CD8-positive, alpha-beta memory T cell (primary cell): ENCODE data around the gene STK10. TPM values are rescaled to one million over a fixed set of nuclear protein-coding genes. Genes with fewer than 3 reads are reported as not detected.

Source experiments
- CTCF ChIA-PET: fragments of 350-600 bp; sonication (Branson Sonifier 250); formaldehyde crosslinking; loops from one replicate; lab custom pipeline; 2021; ENCODE audit warnings: antibody characterized with exemption; lab: Charles Lee
- POLR2A ChIA-PET: fragments of 350-600 bp; sonication (Branson Sonifier 250); formaldehyde crosslinking; loops from one replicate; lab custom pipeline; 2021; ENCODE audit warnings: antibody characterized with exemption; lab: Charles Lee
- DNase-seq, 5 donors: peaks; one replicate each; pipeline versions ENCODE4 v3.0.0 to v3.0.0-alpha.2; 2020 to 2022; ENCODE audit warnings: mixed read lengths in 1 of 5
- H3K27ac ChIP-seq: one replicate; pipeline ENCODE4 v1.7.0; 2013; ENCODE audit warnings: low read depth, mild to moderate bottlenecking, low read length, moderate library complexity
- H3K27me3 ChIP-seq: 2 replicates; pipeline ENCODE4 v1.7.0; 2013; ENCODE audit warnings: low read length, mild to moderate bottlenecking; ENCODE audit not compliant: insufficient read depth, poor library complexity, severe bottlenecking
- H3K36me3 ChIP-seq: 2 replicates; pipeline ENCODE4 v1.7.0; 2013; ENCODE audit warnings: mild to moderate bottlenecking, low read length, moderate library complexity; ENCODE audit not compliant: insufficient read depth
- H3K4me1 ChIP-seq: 2 replicates; pipeline ENCODE4 v1.7.0; 2013; ENCODE audit warnings: mild to moderate bottlenecking, low read length, moderate library complexity; ENCODE audit not compliant: insufficient read depth
- H3K4me3 ChIP-seq: 2 replicates; pipeline ENCODE4 v1.7.0; 2013; ENCODE audit warnings: mild to moderate bottlenecking, low read length
- H3K9me3 ChIP-seq: 2 replicates; pipeline ENCODE4 v1.7.0; 2013; ENCODE audit warnings: mild to moderate bottlenecking, low read length
- H3K27ac Mint-ChIP-seq, 8 donors: one replicate each; pipeline ENCODE4 v1.8.0; 2020 to 2021; ENCODE audit warnings: mixed read lengths in 8 of 8, mild to moderate bottlenecking in 6 of 8, inconsistent platforms in 3 of 8, moderate library complexity in 3 of 8
- H3K27me3 Mint-ChIP-seq, 2 donors: one replicate each; pipeline ENCODE4 v1.8.0; 2020 to 2021; ENCODE audit warnings: mixed read lengths in 2 of 2, mild to moderate bottlenecking in 1 of 2, moderate library complexity in 1 of 2
- H3K36me3 Mint-ChIP-seq, 3 donors: one replicate each; pipeline ENCODE4 v1.8.0; 2020 to 2021; ENCODE audit warnings: mixed read lengths in 3 of 3, inconsistent platforms in 1 of 3, mild to moderate bottlenecking in 1 of 3
- H3K4me1 Mint-ChIP-seq, 3 donors: one replicate each; pipeline ENCODE4 v1.8.0; 2020 to 2021; ENCODE audit warnings: mixed read lengths in 3 of 3, inconsistent platforms in 1 of 3, mild to moderate bottlenecking in 1 of 3
- H3K4me3 Mint-ChIP-seq, 7 donors: one replicate each; pipeline ENCODE4 v1.8.0; 2020 to 2021; ENCODE audit warnings: mixed read lengths in 7 of 7, mild to moderate bottlenecking in 6 of 7, moderate library complexity in 4 of 7, inconsistent platforms in 2 of 7
- H3K9me3 Mint-ChIP-seq, 5 donors: one replicate each; pipeline ENCODE4 v1.8.0; 2020 to 2022; ENCODE audit warnings: mixed read lengths in 5 of 5, mild to moderate bottlenecking in 3 of 5, moderate library complexity in 2 of 5, inconsistent platforms in 1 of 5
- polyA plus RNA-seq: library from polyadenylated mRNA; unstranded; fragments of 300-500 nt; fragmentation: Illumina TruSeq; gene quantifications from one replicate; pipeline ENCODE4 v1.2.3, GENCODE V29; 2021
- total RNA-seq, 2 experiments: library from RNA; stranded (reverse); gene quantifications; one replicate each; pipeline ENCODE4 v1.2.3, GENCODE V29; 2021

The STK10 gene
- total and polyA plus RNA-seq, 3 experiments from 2014 or later: 113 to 170 (median 118) TPM

GRCh38 chr5:172127581-172127980 lies 60.4 kb downstream of the STK10 start:
- peaks cover 16% of the 10 kb centered on the region for H3K4me1 ChIP-seq
- DNase-seq: no peak
- peaks cover 43 to 87% (median 60%) of the 10 kb centered on the region in 3 donors for H3K4me1 Mint-ChIP-seq
- peaks cover 4 to 81% (median 23%) of the 10 kb centered on the region in 3 donors for H3K36me3 Mint-ChIP-seq
- H3K36me3 ChIP-seq: peaks cover 40% of the 10 kb centered on the region
- ChIA-PET CTCF (interaction anchor here (0.9 to 2.0 kb wide), 3 partner anchors 55 to 166 kb away, joined by 3 to 8 read pairs (median 3); partner anchors contain the start of gene STK10), POLR2A (no interaction called here)
- peak overlapping the region in 6 of 8 donors; percentile 19 to 95 (median 72) for H3K27ac Mint-ChIP-seq
- no peaks in the 10 kb centered on the region for H3K27me3 ChIP-seq
- H3K27me3 Mint-ChIP-seq: peaks cover 0 to under 1% of the 10 kb centered on the region in 2 donors
- H3K9me3 ChIP-seq: no peaks in the 10 kb centered on the region
- no peak overlapping the region for H3K4me3 ChIP-seq
- no peaks in the 10 kb centered on the region for H3K9me3 Mint-ChIP-seq
- H3K4me3 Mint-ChIP-seq: no peak overlapping the region
- no peak overlapping the region for H3K27ac ChIP-seq

GRCh38 chr5:172123269-172123692 lies 64.7 kb downstream of the STK10 start:
- Histone ChIP-seq H3K4me1 (peaks cover 22% of the 10 kb centered on the region), H3K27ac (no peak overlapping the region), H3K9me3 (no peaks in the 10 kb centered on the region), H3K4me3 (no peak overlapping the region), H3K36me3 (peaks cover 32% of the 10 kb centered on the region), H3K27me3 (no peaks in the 10 kb centered on the region)
- ChIA-PET CTCF (interaction anchor here (0.7 to 1.9 kb wide), 7 partner anchors 9 to 65 kb away, joined by 3 to 7 read pairs (median 5); partner anchors contain the start of gene STK10), POLR2A (interaction anchor here (0.6 to 1.0 kb wide), 2 partner anchors 9 to 52 kb away, joined by 3 to 4 read pairs; no protein-coding TSS in a partner anchor)
- Mint-ChIP-seq H3K4me1 (peaks cover 38 to 77% (median 58%) of the 10 kb centered on the region in 3 donors), H3K27ac (peak overlapping the region; percentile 46 to 94 (median 71)), H3K36me3 (peaks cover 8 to 72% (median 21%) of the 10 kb centered on the region in 3 donors), H3K4me3 (no peak overlapping the region), H3K9me3 (no peaks in the 10 kb centered on the region), H3K27me3 (peaks cover 0 to 2% of the 10 kb centered on the region in 2 donors)
- DNase-seq: no peak

GRCh38 chr5:172119921-172120688 lies 67.9 kb downstream of the STK10 start:
- peaks cover 17% of the 10 kb centered on the region for H3K36me3 ChIP-seq
- no peaks in the 10 kb centered on the region for H3K9me3 ChIP-seq
- H3K27me3 ChIP-seq: no peaks in the 10 kb centered on the region
- H3K4me3 ChIP-seq: no peak overlapping the region
- peaks cover 49% of the 10 kb centered on the region for H3K4me1 ChIP-seq
- Mint-ChIP-seq H3K4me3 (peak overlapping the region in 3 of 7 donors; percentile 22 to 59 (median 45)), H3K27me3 (peaks cover 0 to 2% of the 10 kb centered on the region in 2 donors), H3K4me1 (peaks cover 53 to 82% (median 79%) of the 10 kb centered on the region in 3 donors), H3K36me3 (peaks cover 17 to 71% (median 25%) of the 10 kb centered on the region in 3 donors), H3K27ac (peak overlapping the region; percentile 66 to 90 (median 80)), H3K9me3 (no peaks in the 10 kb centered on the region)
- DNase-seq: no peak
- ChIA-PET POLR2A (interaction anchor here (1.0 kb wide), 1 partner anchor 14 kb away, joined by 3 read pairs; no protein-coding TSS in a partner anchor), CTCF (interaction anchor here (0.9 to 8.8 kb wide), 3 partner anchors 13 to 67 kb away, joined by 3 to 98 read pairs (median 8); partner anchors contain the start of gene STK10)
- no peak overlapping the region for H3K27ac ChIP-seq

- Histone ChIP-seq H3K4me3 (no peak overlapping the region), H3K27ac (no peak overlapping the region), H3K36me3 (peaks cover 7% of the 10 kb centered on the region), H3K9me3 (no peaks in the 10 kb centered on the region), H3K27me3 (no peaks in the 10 kb centered on the region), H3K4me1 (peaks cover 55% of the 10 kb centered on the region)
- peaks cover 18 to 65% (median 20%) of the 10 kb centered on the region in 3 donors for H3K36me3 Mint-ChIP-seq
- H3K4me3 Mint-ChIP-seq: peak overlapping the region in 6 of 7 donors; percentile 8 to 53 (median 34)
- no peaks in the 10 kb centered on the region for H3K9me3 Mint-ChIP-seq
- ChIA-PET POLR2A (interaction anchor here (0.7 to 5.6 kb wide), 2 partner anchors 15 to 56 kb away, joined by 3 to 42 read pairs; no protein-coding TSS in a partner anchor), CTCF (interaction anchor here (1.4 to 8.8 kb wide), 3 partner anchors 14 to 68 kb away, joined by 5 to 98 read pairs (median 8); partner anchors contain the start of gene STK10)
- H3K27me3 Mint-ChIP-seq: peaks cover 0 to 2% of the 10 kb centered on the region in 2 donors
- DNase-seq: no peak
- H3K27ac Mint-ChIP-seq: peak overlapping the region in 7 of 8 donors; percentile 58 to 98 (median 88)
- peaks cover 56 to 80% (median 79%) of the 10 kb centered on the region in 3 donors for H3K4me1 Mint-ChIP-seq
These were observed 69.1 kb downstream of the STK10 start for GRCh38 chr5:172118891-172119290.

- DNase-seq: no peak
- Histone ChIP-seq H3K9me3 (no peaks in the 10 kb centered on the region), H3K36me3 (peaks cover 7% of the 10 kb centered on the region), H3K27ac (no peak overlapping the region), H3K27me3 (no peaks in the 10 kb centered on the region), H3K4me1 (peaks cover 62% of the 10 kb centered on the region), H3K4me3 (no peak overlapping the region)
- Mint-ChIP-seq H3K27ac (peak overlapping the region; percentile 15 to 95 (median 86)), H3K4me1 (peaks cover 59 to 81% (median 81%) of the 10 kb centered on the region in 3 donors), H3K9me3 (no peaks in the 10 kb centered on the region), H3K27me3 (peaks cover 0 to 2% of the 10 kb centered on the region in 2 donors), H3K4me3 (peak overlapping the region in 6 of 7 donors; percentile 4 to 70 (median 46)), H3K36me3 (peaks cover 18 to 62% (median 21%) of the 10 kb centered on the region in 3 donors)
- ChIA-PET CTCF (interaction anchor here (1.4 to 8.8 kb wide), 3 partner anchors 16 to 69 kb away, joined by 3 to 98 read pairs (median 5); partner anchors contain the start of gene STK10), POLR2A (interaction anchor here (0.6 to 5.6 kb wide), 3 partner anchors 15 to 61 kb away, joined by 3 to 42 read pairs (median 4); no protein-coding TSS in a partner anchor)
These were observed 69.9 kb downstream of the STK10 start for GRCh38 chr5:172117977-172118701.

- DNase-seq: peak in 3 of 5 donors; percentile 34 to 60 (median 39)
- no peaks in the 10 kb centered on the region for H3K27me3 Mint-ChIP-seq
- peak overlapping the region; percentile 40 for H3K4me3 ChIP-seq
- ChIA-PET CTCF (interaction anchor here (0.9 to 8.8 kb wide), 7 partner anchors 9 to 72 kb away, joined by 3 to 98 read pairs (median 6); partner anchors contain the start of gene STK10), POLR2A (interaction anchor here (1.0 to 5.6 kb wide), 7 partner anchors 8 to 108 kb away, joined by 3 to 42 read pairs (median 6); partner anchors contain the start of gene STK10)
- peak overlapping the region; percentile 83 to 100 (median 96) for H3K27ac Mint-ChIP-seq
- peak overlapping the region; percentile 48 for H3K27ac ChIP-seq
- peak overlapping the region; percentile 65 to 92 (median 78) for H3K4me3 Mint-ChIP-seq
- peaks cover 83% of the 10 kb centered on the region for H3K4me1 ChIP-seq
- H3K4me1 Mint-ChIP-seq: peaks cover 72 to 90% (median 88%) of the 10 kb centered on the region in 3 donors
- H3K27me3 ChIP-seq: no peaks in the 10 kb centered on the region
- H3K36me3 ChIP-seq: peaks cover 4% of the 10 kb centered on the region
- no peaks in the 10 kb centered on the region for H3K9me3 Mint-ChIP-seq
- no peaks in the 10 kb centered on the region for H3K9me3 ChIP-seq
- H3K36me3 Mint-ChIP-seq: peaks cover 13 to 57% (median 21%) of the 10 kb centered on the region in 3 donors
These were observed 72.5 kb downstream of the STK10 start for GRCh38 chr5:172115541-172115982.
